KMS-11 (cell line): ENCODE measurements around the gene ZNF10.

ENCODE experiments used
- H2AFZ ChIP-seq: fragments of 200-600 bp; sonication (generic); 2 replicates; pipeline ENCODE4 v1.6.1; 2016; ENCODE audit warnings: antibody characterized with exemption, mixed run types, low read depth
- H3K27ac ChIP-seq: fragments of 200-600 bp; sonication (generic); 2 replicates; pipeline ENCODE4 v1.6.1; 2016; ENCODE audit warnings: mild to moderate bottlenecking, mixed run types
- H3K27me3 ChIP-seq: fragments of 200-600 bp; sonication (generic); 2 replicates; pipeline ENCODE4 v1.6.1; 2017; ENCODE audit warnings: mild to moderate bottlenecking, low read depth, mixed run types, moderate library complexity; ENCODE audit not compliant: insufficient read depth
- H3K36me3 ChIP-seq: fragments of 200-600 bp; sonication (generic); 2 replicates; pipeline ENCODE4 v1.6.1; 2017; ENCODE audit warnings: mild to moderate bottlenecking, mixed run types; ENCODE audit not compliant: insufficient read depth
- H3K4me1 ChIP-seq: fragments of 200-600 bp; sonication (generic); 2 replicates; pipeline ENCODE4 v1.6.1; 2016; ENCODE audit warnings: mild to moderate bottlenecking, low read depth, mixed run types; ENCODE audit not compliant: poor library complexity, severe bottlenecking
- H3K4me2 ChIP-seq: fragments of 200-600 bp; sonication (generic); 2 replicates; pipeline ENCODE4 v1.7.0; 2016; ENCODE audit warnings: mild to moderate bottlenecking, mixed run types
- H3K4me3 ChIP-seq: fragments of 200-600 bp; sonication (generic); IDR thresholded peaks from 2 replicates; pipeline ENCODE4 v1.6.1; 2017; ENCODE audit warnings: low read depth, low read length, mixed read lengths; ENCODE audit not compliant: insufficient read depth
- H3K79me2 ChIP-seq: fragments of 200-600 bp; sonication (generic); 2 replicates; pipeline ENCODE4 v1.6.1; 2016; ENCODE audit warnings: low read depth, mixed run types; ENCODE audit not compliant: insufficient read depth
- H3K9ac ChIP-seq: fragments of 200-600 bp; sonication (generic); 2 replicates; pipeline ENCODE4 v1.6.1; 2016; ENCODE audit warnings: mild to moderate bottlenecking, mixed run types
- H4K20me1 ChIP-seq: fragments of 200-600 bp; sonication (generic); 2 replicates; pipeline ENCODE4 v1.6.1; 2016; ENCODE audit warnings: mild to moderate bottlenecking, mixed run types; ENCODE audit not compliant: insufficient read depth
- TF ChIP-seq, protein P1 (sequence below): fragments of 200-600 bp; sonication (generic); conservative IDR thresholded peaks from 2 replicates; pipeline ENCODE4 v1.6.1; 2017; ENCODE audit warnings: low read depth, mild to moderate bottlenecking, antibody characterized with exemption, low read length, moderate library complexity, mixed read lengths

ZNF10 gene

GRCh38 chr12:133130038-133130807 is at the start of gene ZNF10, which contains the start of gene ZNF891:
TSS of gene ZNF10 (plus strand) at chr12:133130627. CDS start at chr12:133144493, 13,866 bp downstream.
TSS of gene ZNF891 (minus strand) at chr12:133130274. CDS start at chr12:133121918, 8,356 bp downstream.
- Histone ChIP-seq H3K4me3 (no peak within 1 kb of the TSS), H3K79me2 (no peaks in the 10 kb centered on the region), H3K27me3 (no peaks in the 10 kb centered on the region), H3K4me1 (no peaks in the 10 kb centered on the region), H2AFZ (peak within 1 kb of the TSS; percentile 73), H3K27ac (peak within 1 kb of the TSS; percentile 78), H3K9ac (peak within 1 kb of the TSS; percentile 50), H4K20me1 (no peaks in the 10 kb centered on the region), H3K4me2 (peak within 1 kb of the TSS; percentile 56), H3K36me3 (no peaks in the 10 kb centered on the region)
- TF ChIP-seq, protein P1, sequence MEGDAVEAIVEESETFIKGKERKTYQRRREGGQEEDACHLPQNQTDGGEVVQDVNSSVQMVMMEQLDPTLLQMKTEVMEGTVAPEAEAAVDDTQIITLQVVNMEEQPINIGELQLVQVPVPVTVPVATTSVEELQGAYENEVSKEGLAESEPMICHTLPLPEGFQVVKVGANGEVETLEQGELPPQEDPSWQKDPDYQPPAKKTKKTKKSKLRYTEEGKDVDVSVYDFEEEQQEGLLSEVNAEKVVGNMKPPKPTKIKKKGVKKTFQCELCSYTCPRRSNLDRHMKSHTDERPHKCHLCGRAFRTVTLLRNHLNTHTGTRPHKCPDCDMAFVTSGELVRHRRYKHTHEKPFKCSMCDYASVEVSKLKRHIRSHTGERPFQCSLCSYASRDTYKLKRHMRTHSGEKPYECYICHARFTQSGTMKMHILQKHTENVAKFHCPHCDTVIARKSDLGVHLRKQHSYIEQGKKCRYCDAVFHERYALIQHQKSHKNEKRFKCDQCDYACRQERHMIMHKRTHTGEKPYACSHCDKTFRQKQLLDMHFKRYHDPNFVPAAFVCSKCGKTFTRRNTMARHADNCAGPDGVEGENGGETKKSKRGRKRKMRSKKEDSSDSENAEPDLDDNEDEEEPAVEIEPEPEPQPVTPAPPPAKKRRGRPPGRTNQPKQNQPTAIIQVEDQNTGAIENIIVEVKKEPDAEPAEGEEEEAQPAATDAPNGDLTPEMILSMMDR, result no peak

- Histone ChIP-seq H3K27me3 (no peaks in the 10 kb centered on the region), H3K4me1 (no peaks in the 10 kb centered on the region), H3K9ac (peak overlapping the region; percentile 90; the same call in 1 of the 2 replicates), H2AFZ (peak overlapping the region; percentile 92), H3K27ac (peak overlapping the region; percentile 98), H3K4me2 (peak overlapping the region; percentile 57; the same call in 1 of the 2 replicates), H3K79me2 (no peaks in the 10 kb centered on the region), H3K4me3 (no peak overlapping the region), H4K20me1 (no peaks in the 10 kb centered on the region), H3K36me3 (no peaks in the 10 kb centered on the region)
- TF ChIP-seq, protein P1, result no peak
Observed at GRCh38 chr12:133081159-133081780, 49.2 kb upstream of the ZNF10 start.

- no peak overlapping the region for H3K4me2 ChIP-seq
- TF ChIP-seq, protein P1, result no peak
- no peak overlapping the region for H3K27ac ChIP-seq
- H3K27me3 ChIP-seq, result no peaks in the 10 kb centered on the region
- no peak overlapping the region for H3K4me3 ChIP-seq
- no peaks in the 10 kb centered on the region for H3K36me3 ChIP-seq
- no peak overlapping the region for H2AFZ ChIP-seq
- no peak overlapping the region for H3K9ac ChIP-seq
- H3K4me1 ChIP-seq, result no peaks in the 10 kb centered on the region
- no peaks in the 10 kb centered on the region for H3K79me2 ChIP-seq
- H4K20me1 ChIP-seq, result no peaks in the 10 kb centered on the region
Observed at GRCh38 chr12:133083345-133083744, 47.1 kb upstream of the ZNF10 start.

DNA sequence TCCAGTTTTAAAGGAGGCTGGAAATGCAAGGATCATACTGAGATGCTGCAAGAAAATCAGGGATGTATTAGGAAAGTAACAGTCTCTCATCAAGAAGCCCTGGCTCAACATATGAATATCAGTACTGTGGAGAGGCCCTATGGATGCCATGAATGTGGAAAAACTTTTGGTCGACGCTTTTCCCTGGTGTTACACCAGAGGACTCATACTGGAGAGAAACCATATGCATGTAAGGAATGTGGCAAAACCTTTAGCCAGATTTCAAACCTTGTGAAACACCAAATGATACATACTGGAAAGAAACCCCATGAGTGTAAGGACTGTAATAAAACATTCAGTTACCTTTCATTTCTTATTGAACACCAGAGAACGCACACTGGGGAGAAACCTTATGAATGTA is 24.8 kb upstream of the ZNF10 start:
- H3K4me3 ChIP-seq, result no peak overlapping the region
- no peak overlapping the region for H3K4me2 ChIP-seq
- no peaks in the 10 kb centered on the region for H3K27me3 ChIP-seq
- H3K27ac ChIP-seq, result no peak overlapping the region
- no peaks in the 10 kb centered on the region for H4K20me1 ChIP-seq
- no peaks in the 10 kb centered on the region for H3K36me3 ChIP-seq
- H2AFZ ChIP-seq, result no peak overlapping the region
- TF ChIP-seq, protein P1, result no peak
- H3K4me1 ChIP-seq, result no peaks in the 10 kb centered on the region
- no peak overlapping the region for H3K9ac ChIP-seq
- H3K79me2 ChIP-seq, result no peaks in the 10 kb centered on the region
